Stimulated activated CD4-positive, alpha-beta T cell treated with anti-CD3 and anti-CD28 coated beads, Interleukin-1b, Interleukin-23, amount 100 ng/mL, for 1 hour (primary cell): ENCODE results near the gene IER3.

Experiments used
- DNase-seq, 2 donors: peaks; one replicate each; pipeline ENCODE4 v3.0.0-alpha.2; 2020; ENCODE audit warnings: low read depth in 2 of 2

IER3 gene

GRCh38 chr6:30744054-30744805 is at the start of gene IER3:
IER3 (minus strand) TSS chr6:30744547; CDS start chr6:30744518, 29 bp downstream.
- peak; percentile 52 to 87 for DNase-seq

GRCh38 chr6:30793521-30794194 is 49.3 kb upstream of the IER3 start:
- DNase-seq: no peak

DNA sequence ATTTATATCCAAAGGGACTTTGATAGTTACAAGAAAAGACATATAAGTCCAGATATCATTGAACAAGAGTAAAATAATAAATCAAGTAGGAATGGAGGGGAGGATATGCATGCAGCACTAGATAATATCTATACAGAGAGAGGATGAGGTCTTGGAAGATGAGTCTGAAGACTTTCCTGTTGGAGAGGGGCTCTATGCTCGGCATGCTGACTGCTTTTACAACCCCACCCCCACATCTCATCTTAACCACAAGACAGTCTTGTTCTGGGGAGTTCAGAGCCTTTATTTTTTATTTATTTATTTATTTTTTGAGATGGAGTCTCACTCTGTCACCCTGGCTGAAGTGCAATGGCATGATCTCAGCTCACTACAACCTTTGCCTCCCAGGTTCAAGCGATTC is 48.4 kb upstream of the IER3 start:
- no peak for DNase-seq

GRCh38 chr6:30790724-30791383 is 46.5 kb upstream of the IER3 start:
- no peak for DNase-seq

GRCh38 chr6:30789606-30790005 is 45.3 kb upstream of the IER3 start:
- no peak for DNase-seq

DNA sequence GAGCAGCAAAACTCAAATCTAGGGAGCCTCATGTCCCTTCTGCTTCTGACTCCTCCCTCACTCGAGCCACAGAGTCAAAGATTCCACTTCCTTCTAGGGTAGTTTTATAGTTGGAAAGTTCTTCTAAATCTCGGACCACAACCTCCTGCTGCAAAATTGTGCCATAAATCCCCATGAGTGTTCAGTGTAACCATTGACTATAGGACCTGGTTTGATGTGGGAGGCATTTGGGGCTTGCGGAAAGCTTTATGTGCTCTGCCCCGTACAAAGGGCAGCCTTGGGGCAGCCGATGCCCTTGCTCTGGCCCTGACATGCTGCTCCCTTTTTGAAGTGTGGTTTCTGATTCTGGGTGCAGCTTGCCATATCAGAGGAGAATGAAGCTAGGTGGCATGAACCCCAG is 43.6 kb upstream of the IER3 start:
- no peak for DNase-seq

DNA sequence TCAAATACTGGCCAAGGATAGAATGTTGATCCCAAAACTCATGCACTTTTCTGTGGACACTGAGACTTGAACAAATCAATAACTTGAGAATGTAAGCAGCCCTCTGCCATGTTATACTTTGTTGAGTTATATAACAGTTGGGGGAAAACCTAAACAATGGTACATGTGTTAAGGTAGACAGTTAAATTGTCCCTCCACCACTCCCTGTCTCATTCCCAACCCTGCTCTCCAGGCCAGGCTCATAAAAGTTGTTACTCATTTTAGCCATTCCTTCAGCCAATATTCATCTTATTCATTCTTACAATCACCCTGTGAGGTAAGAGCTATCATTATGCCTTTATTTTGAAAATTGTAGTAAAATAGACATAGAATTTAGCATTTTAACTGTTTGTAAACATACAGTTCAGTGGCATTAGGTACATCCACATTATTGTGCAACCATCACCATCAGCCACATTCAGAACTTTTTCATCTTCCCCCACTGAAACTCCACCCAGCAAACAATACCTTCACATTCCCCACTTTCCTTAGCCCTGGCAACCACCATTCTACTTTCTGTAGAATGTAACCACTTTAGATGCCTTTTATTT is 38.2 kb upstream of the IER3 start:
- DNase-seq: no peak

GRCh38 chr6:30781743-30782424 is 37.5 kb upstream of the IER3 start:
- DNase-seq: no peak

GRCh38 chr6:30781395-30781742 is 37.0 kb upstream of the IER3 start:
- no peak for DNase-seq

DNA sequence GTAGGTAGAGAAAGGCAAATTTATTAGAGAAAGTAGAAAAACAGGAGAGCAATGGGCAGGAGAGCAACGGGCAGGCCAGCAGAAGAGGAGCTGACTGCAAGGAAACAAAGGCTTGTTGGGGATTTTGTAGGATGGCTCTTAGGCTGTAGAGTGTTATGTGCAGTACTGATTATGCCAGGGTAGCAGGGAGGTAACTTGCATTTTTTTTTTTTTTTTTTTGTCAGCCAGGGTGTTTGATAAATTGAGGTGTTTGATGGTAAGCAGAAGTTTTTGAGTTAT is 36.2 kb upstream of the IER3 start:
- no peak for DNase-seq

- DNase-seq: no peak
Measured at GRCh38 chr6:30779850-30780641, 35.7 kb upstream of the IER3 start.

DNA sequence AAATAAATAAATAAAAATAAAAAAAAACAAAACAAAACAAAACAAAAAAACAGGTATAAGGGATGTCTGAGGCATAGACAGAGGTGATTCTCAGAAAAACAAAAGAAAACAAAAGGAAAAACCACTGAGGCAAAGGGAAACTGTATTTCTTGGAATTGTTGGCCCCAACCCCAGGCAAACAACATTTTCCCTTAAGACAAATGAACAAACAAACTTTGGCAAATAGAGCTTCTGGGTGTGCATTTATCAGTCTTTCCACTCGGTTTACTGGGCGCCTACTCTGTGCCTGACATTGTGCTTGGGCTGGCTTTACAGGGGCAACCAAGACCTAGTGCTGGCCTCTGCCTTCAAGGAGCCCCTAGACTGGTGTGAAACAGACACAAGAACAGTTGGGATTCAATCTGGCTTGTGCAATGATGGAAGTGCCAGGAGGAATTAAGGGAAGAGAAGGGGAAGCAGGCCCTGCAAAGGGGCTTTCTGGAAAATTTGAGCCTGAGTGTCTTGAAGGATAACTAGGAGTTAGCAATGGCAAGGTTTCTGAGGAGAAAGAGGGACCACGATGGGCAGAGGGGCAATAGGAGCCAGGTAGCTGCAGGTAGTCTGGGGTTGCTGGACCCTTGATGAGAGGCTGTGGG is 33.8 kb upstream of the IER3 start:
- no peak for DNase-seq

GRCh38 chr6:30777155-30777485 is 32.8 kb upstream of the IER3 start:
- no peak for DNase-seq

- no peak for DNase-seq
Measured at GRCh38 chr6:30776390-30777154, 32.2 kb upstream of the IER3 start.

DNA sequence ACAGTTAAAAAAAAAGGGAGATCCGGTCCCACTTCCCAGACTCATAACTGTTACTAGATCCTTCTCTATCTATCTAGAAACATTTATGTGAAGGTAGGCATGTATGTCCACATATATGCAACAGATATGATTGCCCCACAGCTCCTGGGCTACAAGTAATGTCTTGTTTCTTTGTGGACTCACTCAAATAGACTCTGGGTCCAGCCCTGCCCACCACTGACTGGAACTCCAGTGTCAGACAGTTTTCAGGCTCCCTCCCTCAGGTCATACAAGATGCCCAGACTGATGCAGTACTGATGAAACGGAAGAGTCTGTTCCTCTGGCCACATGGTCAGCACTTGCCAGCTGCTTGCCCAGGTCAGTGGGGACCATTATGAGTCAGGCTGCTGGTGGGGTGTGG is 30.8 kb upstream of the IER3 start:
- DNase-seq: no peak

- no peak for DNase-seq
Measured at GRCh38 chr6:30774701-30775100, 30.4 kb upstream of the IER3 start.

DNA sequence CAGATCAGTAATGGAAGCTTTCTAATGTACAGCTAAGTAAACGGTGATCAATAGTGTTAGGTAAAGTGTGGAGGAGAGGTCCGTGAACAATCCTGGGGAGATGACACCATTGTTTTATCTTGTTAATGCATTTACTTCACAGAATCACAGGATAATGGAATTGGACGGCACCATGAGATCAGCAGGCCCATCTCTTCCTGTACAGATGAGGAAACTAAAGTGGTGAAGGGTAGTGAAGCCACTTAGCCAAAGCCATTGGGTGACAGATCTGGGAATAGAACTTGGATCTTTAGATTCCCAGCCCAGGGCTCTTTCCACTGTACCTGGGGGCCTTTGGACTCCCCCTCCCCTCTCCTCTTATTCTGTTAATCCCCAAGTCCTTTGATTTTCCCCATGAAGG is 26.2 kb upstream of the IER3 start:
- no peak for DNase-seq

DNA sequence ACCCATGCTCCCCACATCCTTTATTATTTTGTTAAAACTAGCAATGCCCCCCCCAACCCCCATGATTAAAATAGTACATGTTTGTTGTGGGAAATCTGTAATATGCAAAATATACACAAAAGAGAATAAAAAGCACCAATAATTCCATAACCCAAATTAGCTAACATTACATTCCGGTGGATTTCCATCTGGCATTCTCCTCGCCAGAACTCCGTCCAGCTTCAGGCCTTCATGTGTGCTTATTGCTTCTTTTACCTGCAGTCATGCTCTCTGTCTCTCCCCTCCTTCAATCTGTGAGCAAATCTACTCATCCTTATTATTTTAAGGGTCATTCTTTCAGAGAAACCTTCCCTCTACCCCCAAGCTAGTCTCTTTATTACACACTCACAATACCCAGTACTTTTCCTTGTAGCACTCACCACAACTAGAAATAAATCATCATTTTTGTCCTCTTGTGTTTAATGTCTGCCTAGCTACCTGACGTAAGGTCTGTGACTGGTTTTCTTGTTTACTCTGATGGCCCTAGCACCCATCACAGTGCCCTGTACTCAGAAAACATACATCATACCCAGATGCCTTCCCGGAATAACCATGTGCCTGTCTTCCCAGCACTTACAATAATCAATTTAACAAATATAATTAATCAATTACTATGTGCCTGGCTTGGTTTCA is 25.6 kb upstream of the IER3 start:
- no peak for DNase-seq

GRCh38 chr6:30769088-30769852 is 24.9 kb upstream of the IER3 start:
- DNase-seq: peak; percentile 36 to 72
